ENCODE results near the gene ZFC3H1.

Gene ZFC3H1

GRCh38 chr12:71684081-71684480 is 20.4 kb upstream of the ZFC3H1 start:
- DNase-seq (ENCODE audit: low spot score): no peak

GRCh38 chr12:71683633-71684032 is 20.0 kb upstream of the ZFC3H1 start:
- no peak for DNase-seq (ENCODE audit: low spot score)

- DNase-seq (ENCODE audit: low spot score): no peak
These were observed 18.8 kb upstream of the ZFC3H1 start for GRCh38 chr12:71682466-71682865.

- DNase-seq (ENCODE audit: low spot score): no peak
These were observed 8.2 kb upstream of the ZFC3H1 start for GRCh38 chr12:71671816-71672215.

- no peak for DNase-seq (ENCODE audit: low spot score)
These were observed 7.7 kb upstream of the ZFC3H1 start for GRCh38 chr12:71671311-71671710.

- no peak for DNase-seq (ENCODE audit: low spot score)
These were observed 2.6 kb upstream of the ZFC3H1 start for GRCh38 chr12:71666259-71666658.

GRCh38 chr12:71665090-71665463 is 1.4 kb upstream of the ZFC3H1 start:
- DNase-seq (ENCODE audit: low spot score): no peak

GRCh38 chr12:71664411-71665089 is 902 bp upstream of the ZFC3H1 start:
- DNase-seq (ENCODE audit: low spot score): no peak

- peak; percentile 37 for DNase-seq (ENCODE audit: low spot score)
These were observed 643 bp downstream of the ZFC3H1 start for GRCh38 chr12:71662849-71663560.

- DNase-seq (ENCODE audit: low spot score): no peak
These were observed 1.6 kb downstream of the ZFC3H1 start for GRCh38 chr12:71661977-71662530.

GRCh38 chr12:71656740-71657139 is 6.9 kb downstream of the ZFC3H1 start:
- no peak for DNase-seq (ENCODE audit: low spot score)

- no peak for DNase-seq (ENCODE audit: low spot score)
These were observed 7.7 kb downstream of the ZFC3H1 start for GRCh38 chr12:71655907-71656306.

GRCh38 chr12:71655495-71655894 is 8.2 kb downstream of the ZFC3H1 start:
- no peak for DNase-seq (ENCODE audit: low spot score)

- DNase-seq (ENCODE audit: low spot score): no peak
These were observed 9.4 kb downstream of the ZFC3H1 start for GRCh38 chr12:71654200-71654599.

- DNase-seq (ENCODE audit: low spot score): no peak
These were observed 10.5 kb downstream of the ZFC3H1 start for GRCh38 chr12:71653137-71653536.

GRCh38 chr12:71652656-71653055 is 11.0 kb downstream of the ZFC3H1 start:
- no peak for DNase-seq (ENCODE audit: low spot score)

- no peak for DNase-seq (ENCODE audit: low spot score)
These were observed 14.2 kb downstream of the ZFC3H1 start for GRCh38 chr12:71649401-71649800.

- DNase-seq (ENCODE audit: low spot score): no peak
These were observed 15.1 kb downstream of the ZFC3H1 start for GRCh38 chr12:71648537-71648936.

- no peak for DNase-seq (ENCODE audit: low spot score)
These were observed 17.1 kb downstream of the ZFC3H1 start for GRCh38 chr12:71646512-71646911.

- no peak for DNase-seq (ENCODE audit: low spot score)
These were observed 18.4 kb downstream of the ZFC3H1 start for GRCh38 chr12:71645268-71645667.

- no peak for DNase-seq (ENCODE audit: low spot score)
These were observed 21.4 kb downstream of the ZFC3H1 start for GRCh38 chr12:71642264-71642663.

- DNase-seq (ENCODE audit: low spot score): no peak
These were observed 22.3 kb downstream of the ZFC3H1 start for GRCh38 chr12:71641390-71641789.

GRCh38 chr12:71640316-71640715 is 23.3 kb downstream of the ZFC3H1 start:
- no peak for DNase-seq (ENCODE audit: low spot score)
